Activated naive CD4-positive, alpha-beta T cell treated with anti-CD3 and anti-CD28 coated beads, Interleukin-2, amount 50 U/mL, for 24 hours (primary cell): ENCODE measurements around the gene GBP3.
"Not testable (repeated sequence)": the region's sequence is repeated elsewhere in the genome, so short reads cannot be mapped to it uniquely, and the experiment has no call there.

ENCODE experiments used
- H3K27ac Mint-ChIP-seq: one replicate; pipeline ENCODE4 v1.8.0; 2021; ENCODE audit warnings: mild to moderate bottlenecking, mixed read lengths
- H3K27me3 Mint-ChIP-seq: one replicate; pipeline ENCODE4 v1.8.0; 2021; ENCODE audit warnings: mixed read lengths
- H3K36me3 Mint-ChIP-seq: one replicate; pipeline ENCODE4 v1.8.0; 2021; ENCODE audit warnings: mixed read lengths
- H3K4me1 Mint-ChIP-seq: one replicate; pipeline ENCODE4 v1.8.0; 2021; ENCODE audit warnings: mixed read lengths
- H3K4me3 Mint-ChIP-seq: one replicate; pipeline ENCODE4 v1.8.0; 2021; ENCODE audit warnings: mild to moderate bottlenecking, mixed read lengths
- H3K9me3 Mint-ChIP-seq: one replicate; pipeline ENCODE4 v1.8.0; 2021; ENCODE audit warnings: mixed read lengths

GBP3 gene, protein sequence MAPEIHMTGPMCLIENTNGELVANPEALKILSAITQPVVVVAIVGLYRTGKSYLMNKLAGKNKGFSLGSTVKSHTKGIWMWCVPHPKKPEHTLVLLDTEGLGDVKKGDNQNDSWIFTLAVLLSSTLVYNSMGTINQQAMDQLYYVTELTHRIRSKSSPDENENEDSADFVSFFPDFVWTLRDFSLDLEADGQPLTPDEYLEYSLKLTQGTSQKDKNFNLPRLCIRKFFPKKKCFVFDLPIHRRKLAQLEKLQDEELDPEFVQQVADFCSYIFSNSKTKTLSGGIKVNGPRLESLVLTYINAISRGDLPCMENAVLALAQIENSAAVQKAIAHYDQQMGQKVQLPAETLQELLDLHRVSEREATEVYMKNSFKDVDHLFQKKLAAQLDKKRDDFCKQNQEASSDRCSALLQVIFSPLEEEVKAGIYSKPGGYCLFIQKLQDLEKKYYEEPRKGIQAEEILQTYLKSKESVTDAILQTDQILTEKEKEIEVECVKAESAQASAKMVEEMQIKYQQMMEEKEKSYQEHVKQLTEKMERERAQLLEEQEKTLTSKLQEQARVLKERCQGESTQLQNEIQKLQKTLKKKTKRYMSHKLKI

DNA sequence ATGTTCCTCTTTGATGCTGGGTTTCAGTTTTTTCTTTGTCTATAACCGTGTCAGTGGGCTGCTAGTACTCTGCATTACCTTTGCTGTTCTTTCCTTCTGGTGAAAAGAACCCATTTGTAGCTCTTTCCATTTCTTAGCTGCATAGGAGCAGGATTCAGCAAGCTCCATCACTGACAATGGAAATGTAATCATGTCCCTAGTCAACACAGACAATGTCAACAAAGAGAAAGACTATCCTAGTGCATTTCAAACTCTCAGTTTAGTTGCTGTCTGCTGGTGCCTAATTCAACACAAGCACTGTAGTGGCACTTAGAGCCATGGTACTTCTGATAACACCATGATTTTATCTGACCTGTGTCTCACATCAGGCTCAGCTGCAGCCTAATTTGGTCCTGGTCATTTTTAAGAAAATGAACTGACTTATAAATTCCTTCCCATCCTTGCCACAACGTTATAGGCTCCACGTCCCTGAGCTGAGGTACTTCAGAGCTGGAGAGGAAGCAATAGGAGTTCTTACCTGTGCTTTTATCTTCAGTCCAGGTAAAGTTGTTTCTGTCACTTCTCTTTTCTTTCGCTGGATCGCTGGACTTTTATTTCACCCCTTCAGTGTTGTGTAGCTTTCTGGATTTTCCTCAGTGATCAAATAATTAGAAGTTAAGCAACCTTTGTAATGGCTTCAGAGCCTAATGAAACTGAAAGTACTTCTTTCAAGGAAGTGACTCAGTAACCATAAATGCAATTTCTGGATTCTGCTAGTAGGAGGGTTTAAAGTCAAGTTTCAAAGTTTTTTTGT is at the start of gene GBP3:
Gene GBP3, minus strand, starts transcription at position 700 of the 793 bp plus-strand sequence. CDS start 2,145 bp downstream, outside the sequence.
- H3K9me3 Mint-ChIP-seq, result peaks cover 9% of the 10 kb centered on the region
- peaks cover 66% of the 10 kb centered on the region for H3K4me1 Mint-ChIP-seq

DNA sequence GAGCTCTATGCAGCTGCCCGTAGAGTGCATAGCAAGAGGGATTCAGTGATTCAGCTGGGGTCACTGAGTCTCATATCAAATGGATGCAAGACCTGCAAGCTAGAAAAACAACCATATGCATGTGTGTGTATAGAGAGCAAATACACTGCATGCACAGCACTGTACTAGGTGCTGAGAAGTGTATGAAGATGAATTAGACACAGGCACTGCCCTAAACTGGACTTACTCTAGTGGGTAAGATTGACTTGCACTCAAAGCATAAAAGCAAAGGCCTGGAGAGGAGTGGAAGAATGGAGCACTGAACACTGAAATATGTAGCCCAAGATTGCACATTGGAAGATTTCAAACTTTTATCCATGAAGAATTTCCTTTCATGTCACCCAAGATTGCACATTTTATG is 47.8 kb upstream of the GBP3 start:
- Mint-ChIP-seq H3K4me3 (peak overlapping the region; percentile 93), H3K4me1 (peaks cover 30% of the 10 kb centered on the region), H3K27me3 (no peaks in the 10 kb centered on the region), H3K27ac (peak overlapping the region; percentile 99), H3K36me3 (peaks cover 9% of the 10 kb centered on the region), H3K9me3 (peaks cover 5% of the 10 kb centered on the region)

More for the DNA sequence above, at the start of gene GBP3:
- H3K27me3 Mint-ChIP-seq, result no peaks in the 10 kb centered on the region
- peaks cover 26% of the 10 kb centered on the region for H3K36me3 Mint-ChIP-seq
- H3K27ac Mint-ChIP-seq, result peak within 1 kb of the TSS; percentile 98
- H3K4me3 Mint-ChIP-seq, result peak within 1 kb of the TSS; percentile 97

DNA sequence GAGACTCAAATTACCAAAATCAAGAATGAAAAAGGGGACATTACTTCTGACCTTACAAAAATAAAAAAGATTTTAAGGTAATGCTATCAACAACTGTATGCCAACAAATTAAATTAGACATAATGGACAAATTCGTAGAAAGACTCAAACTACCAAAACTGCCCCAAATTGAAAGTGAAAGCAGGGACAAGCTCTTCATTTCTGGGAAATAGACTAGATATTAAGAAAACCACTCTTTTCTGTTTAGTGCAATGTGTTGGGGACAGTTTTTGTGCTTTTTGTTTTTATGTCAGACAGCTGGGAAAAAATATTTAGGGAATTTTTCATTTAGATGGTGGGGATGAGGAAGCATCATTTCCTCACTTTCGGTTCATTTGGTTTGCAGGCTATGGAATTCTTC is 47.3 kb upstream of the GBP3 start:
- Mint-ChIP-seq H3K36me3 (peaks cover 9% of the 10 kb centered on the region), H3K9me3 (peaks cover 5% of the 10 kb centered on the region), H3K27ac (peak overlapping the region; percentile 99), H3K4me1 (peaks cover 35% of the 10 kb centered on the region), H3K27me3 (no peaks in the 10 kb centered on the region), H3K4me3 (peak overlapping the region; percentile 93)

DNA sequence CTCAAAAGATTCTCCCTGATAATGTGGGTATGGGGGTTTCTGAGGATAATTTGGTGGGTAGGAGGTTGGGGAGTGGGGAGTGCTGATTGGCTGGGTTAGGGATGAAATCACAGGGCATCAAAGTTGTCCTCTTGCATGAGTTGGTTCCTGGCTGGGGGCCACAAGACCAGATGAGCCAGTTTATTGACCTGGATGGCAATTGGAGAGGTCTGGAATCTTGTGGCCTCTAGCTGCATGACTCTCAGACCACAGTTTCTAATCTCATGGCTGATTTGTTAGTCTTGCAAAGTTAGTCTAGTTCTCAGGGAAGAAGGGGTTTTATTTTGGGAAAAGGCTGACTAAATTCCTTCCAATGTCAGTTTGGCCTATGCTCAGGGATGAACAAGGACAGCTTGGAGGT is 45.6 kb upstream of the GBP3 start:
- Mint-ChIP-seq H3K36me3 (peaks cover 10% of the 10 kb centered on the region), H3K9me3 (peaks cover 5% of the 10 kb centered on the region), H3K27ac (peak overlapping the region; percentile 9), H3K27me3 (no peaks in the 10 kb centered on the region), H3K4me3 (no peak overlapping the region), H3K4me1 (peaks cover 44% of the 10 kb centered on the region)

DNA sequence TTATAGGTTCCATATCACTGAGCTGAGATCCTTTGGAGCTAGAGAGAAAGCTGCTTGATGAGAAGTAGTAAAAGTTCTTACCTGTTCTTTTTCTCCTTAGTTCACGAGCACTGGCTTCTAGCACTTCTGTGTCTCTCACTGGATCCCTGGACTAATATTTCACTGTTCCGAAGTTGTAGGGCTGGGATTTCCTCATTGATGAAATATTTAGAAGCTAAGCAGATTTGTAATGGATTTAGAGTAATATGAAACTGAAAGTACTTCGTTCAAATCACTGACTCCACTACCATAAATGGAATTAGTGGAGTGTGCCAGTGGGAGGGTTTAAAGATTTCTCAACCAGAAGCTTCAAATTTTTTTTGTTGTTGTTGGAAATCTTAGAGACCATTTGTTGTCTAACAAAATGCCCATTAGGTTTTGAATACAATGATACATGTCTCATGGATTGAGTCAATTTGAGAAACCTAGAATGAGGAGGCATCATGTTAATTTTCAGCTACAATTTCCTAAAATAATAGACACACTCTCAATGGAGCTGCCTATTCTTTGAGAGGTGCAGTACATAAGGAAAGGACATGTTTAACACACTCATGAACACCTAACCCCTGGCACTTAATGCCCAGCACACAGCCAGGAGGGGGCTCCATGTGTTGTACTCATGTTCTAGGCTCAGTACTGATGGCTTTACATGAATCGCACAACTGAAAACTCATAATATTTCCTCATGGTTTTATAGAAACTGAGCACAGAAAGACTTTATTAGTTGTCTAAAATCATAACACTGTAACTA is 42.6 kb upstream of the GBP3 start, which contains the start of gene GBP1:
Gene GBP1, minus strand, starts transcription at position 130 of the 790 bp plus-strand sequence. CDS start 1,974 bp downstream, outside the sequence.
- H3K9me3 Mint-ChIP-seq, result no peaks in the 10 kb centered on the region
- H3K27ac Mint-ChIP-seq, result peak within 1 kb of the TSS; percentile 99
- H3K36me3 Mint-ChIP-seq, result peaks cover 34% of the 10 kb centered on the region
- peak within 1 kb of the TSS; percentile 94 for H3K4me3 Mint-ChIP-seq
- no peaks in the 10 kb centered on the region for H3K27me3 Mint-ChIP-seq
- H3K4me1 Mint-ChIP-seq, result peaks cover 68% of the 10 kb centered on the region

DNA sequence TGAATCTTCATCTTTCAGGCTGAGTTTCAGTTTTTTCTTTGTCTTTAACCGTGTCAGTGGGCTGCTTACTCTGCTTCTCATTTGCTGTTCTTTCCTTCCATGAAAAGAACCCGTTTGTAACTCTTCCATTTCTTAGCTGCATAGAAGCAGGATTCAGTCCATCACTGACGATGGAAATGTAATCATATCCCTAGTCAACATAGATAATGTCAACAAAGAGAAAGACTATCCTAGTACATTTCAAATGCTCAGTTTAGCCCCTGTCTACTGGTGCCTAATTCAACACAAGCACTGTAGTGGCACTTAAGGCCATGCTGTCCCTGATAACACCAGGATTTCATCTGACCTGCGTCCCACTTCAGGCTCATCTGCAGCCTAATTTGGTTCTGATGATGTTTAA is 42.0 kb upstream of the GBP3 start:
- Mint-ChIP-seq H3K9me3 (no peaks in the 10 kb centered on the region), H3K4me1 (peaks cover 65% of the 10 kb centered on the region), H3K27ac (peak overlapping the region; percentile 99), H3K4me3 (peak overlapping the region; percentile 94), H3K27me3 (no peaks in the 10 kb centered on the region), H3K36me3 (peaks cover 36% of the 10 kb centered on the region)

DNA sequence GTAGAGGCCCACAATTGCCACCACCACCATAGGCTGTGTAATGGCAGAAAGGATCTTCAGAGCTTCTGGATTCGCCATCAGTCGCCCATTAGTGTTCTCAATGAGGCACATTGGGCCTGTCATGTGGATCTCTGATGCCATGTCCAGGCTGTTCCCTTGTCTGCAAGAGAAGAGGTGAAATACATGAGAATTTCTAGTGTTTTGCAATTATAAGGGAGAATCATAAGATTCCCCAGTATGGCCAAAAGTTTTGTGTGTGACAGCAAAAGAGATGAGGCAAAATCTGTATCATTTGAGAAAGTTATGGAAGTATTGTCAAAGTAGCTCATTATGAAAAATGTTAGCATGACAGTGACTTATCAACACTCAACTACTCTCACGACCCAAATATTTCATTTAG is 40.4 kb upstream of the GBP3 start:
- Mint-ChIP-seq H3K9me3 (no peaks in the 10 kb centered on the region), H3K4me1 (peaks cover 57% of the 10 kb centered on the region), H3K4me3 (peak overlapping the region; percentile 94), H3K27ac (peak overlapping the region; percentile 99), H3K36me3 (peaks cover 39% of the 10 kb centered on the region), H3K27me3 (no peaks in the 10 kb centered on the region)

DNA sequence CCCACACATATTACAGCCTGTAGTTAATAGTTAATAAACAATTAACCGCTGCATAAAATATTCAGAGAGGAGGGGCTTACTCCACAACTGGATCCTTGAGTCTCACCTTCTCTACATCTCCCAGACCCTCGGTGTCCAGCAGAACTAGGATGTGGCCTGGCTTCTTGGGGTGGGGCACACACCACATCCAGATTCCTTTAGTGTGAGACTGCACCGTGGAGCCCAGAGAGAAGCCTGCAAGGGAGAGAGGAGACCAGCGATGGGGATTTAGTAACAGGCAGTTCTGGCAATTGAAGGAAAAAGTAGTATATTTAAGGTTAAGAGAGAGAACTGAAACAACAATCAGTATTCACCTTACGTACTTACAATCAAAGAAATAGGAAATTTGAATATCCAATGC is 37.4 kb upstream of the GBP3 start:
- Mint-ChIP-seq H3K27ac (peak overlapping the region; percentile 33), H3K4me3 (peak overlapping the region; percentile 94), H3K36me3 (peaks cover 46% of the 10 kb centered on the region), H3K27me3 (no peaks in the 10 kb centered on the region), H3K4me1 (peaks cover 48% of the 10 kb centered on the region), H3K9me3 (no peaks in the 10 kb centered on the region)

DNA sequence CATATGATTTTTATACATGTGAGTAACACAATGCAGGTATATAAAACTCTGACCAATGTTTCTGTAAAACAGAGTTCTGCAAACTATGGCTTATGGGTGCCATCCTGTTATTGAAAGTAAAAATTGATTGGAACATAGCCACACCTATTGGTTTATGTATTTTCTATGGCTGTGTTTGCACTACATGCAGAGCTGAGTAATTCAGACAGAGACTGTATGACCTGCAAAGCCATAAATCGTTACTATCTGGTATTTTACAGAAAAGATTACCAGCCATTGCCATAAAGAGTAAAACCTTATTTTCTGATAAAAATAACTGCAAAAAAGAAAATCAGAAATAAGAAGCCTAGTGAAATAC is 29.3 kb upstream of the GBP3 start:
- Mint-ChIP-seq H3K27me3 (no peaks in the 10 kb centered on the region), H3K27ac (no peak overlapping the region), H3K4me1 (peaks cover 8% of the 10 kb centered on the region), H3K9me3 (no peaks in the 10 kb centered on the region), H3K4me3 (no peak overlapping the region), H3K36me3 (peaks cover 31% of the 10 kb centered on the region)

DNA sequence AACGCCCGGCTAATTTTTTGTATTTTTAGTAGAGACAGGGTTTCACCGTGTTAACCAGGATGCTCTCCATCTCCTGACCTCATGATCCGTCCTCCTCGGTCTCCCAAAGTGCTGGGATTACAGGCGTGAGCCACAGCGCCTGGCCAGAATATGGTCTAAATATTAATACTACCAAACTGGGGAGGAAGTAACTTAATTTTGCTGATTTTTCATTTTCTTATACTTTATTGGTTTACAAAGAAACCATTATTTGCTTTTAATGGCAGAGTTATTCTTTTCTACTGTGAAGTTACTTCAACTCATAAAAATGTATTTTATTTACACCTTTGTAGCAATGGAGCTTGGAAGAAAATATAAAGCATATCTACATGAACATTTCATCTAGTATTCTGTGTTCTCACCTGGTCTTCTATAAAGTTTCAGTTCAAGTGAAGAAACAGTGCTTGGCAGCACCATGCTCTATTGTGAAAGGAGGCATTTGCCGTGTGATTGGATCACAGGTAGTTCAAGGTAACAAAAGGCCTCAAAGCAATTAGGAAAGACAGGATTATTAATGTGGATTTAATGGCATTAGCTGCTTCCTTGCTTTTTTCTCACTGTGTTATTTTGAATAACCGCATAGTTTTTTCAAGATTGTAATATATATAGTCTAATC is 28.8 kb upstream of the GBP3 start:
- Mint-ChIP-seq H3K9me3 (no peaks in the 10 kb centered on the region), H3K27ac (no peak overlapping the region), H3K36me3 (peaks cover 27% of the 10 kb centered on the region), H3K4me1 (peaks cover 8% of the 10 kb centered on the region), H3K27me3 (no peaks in the 10 kb centered on the region), H3K4me3 (no peak overlapping the region)

DNA sequence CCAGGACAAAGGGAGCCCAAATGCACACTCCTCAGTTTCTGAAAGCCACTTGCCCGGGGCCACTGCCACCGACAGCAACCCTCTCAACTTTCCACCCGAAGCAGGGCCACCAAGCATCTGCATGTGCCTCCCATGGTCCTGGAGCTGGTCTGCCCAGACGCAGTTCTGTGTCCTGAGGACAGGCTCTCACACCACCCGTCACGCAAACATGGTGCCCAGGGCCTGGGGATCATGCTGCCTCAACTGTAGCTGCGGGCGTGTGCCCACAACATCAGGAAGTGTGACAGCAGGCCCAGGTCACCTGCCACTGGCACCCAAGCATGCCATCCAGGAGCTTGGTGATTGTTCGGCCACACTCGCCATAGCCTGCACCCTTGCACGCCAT is 28.0 kb upstream of the GBP3 start:
- Mint-ChIP-seq H3K4me3 (no peak overlapping the region), H3K4me1 (peaks cover 8% of the 10 kb centered on the region), H3K9me3 (no peaks in the 10 kb centered on the region), H3K27ac (no peak overlapping the region), H3K27me3 (no peaks in the 10 kb centered on the region), H3K36me3 (peaks cover 25% of the 10 kb centered on the region)

DNA sequence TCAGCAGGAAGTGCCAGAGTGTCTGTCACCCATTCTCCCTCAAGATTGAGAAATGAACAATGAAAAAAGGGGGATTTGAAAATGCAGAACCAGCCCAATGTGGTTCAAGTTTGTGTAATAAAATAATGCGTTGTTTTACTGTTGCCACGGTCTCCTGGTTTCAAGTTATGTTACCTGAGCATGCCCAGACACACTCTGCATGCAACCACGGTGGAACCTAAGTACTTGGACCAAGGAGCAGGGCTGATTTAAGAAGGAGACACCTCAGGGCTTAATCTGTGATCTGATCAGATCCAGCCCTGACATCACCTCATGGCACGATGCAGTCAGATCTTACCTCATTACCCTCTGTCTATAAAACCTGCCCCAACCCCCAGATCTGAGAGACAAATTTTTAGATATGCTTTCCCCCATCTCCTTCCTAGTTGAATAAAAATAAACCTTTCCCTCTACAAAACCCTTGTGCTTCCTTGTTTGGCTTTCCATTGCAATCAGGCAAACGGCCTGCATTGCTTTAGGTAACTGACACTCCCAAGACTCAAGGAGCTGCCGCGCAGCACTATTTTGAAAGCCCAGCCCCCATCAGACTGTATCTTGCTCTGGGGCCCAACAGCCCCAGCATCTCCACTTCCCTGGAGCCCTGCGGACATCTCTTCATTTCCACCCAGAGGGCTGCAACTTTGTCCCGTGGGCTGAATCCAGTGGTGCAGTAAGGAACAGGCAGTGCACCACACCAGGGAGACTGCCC is 27.4 kb upstream of the GBP3 start:
- H3K9me3 Mint-ChIP-seq, H3K4me1 Mint-ChIP-seq, H3K27me3 Mint-ChIP-seq, H3K4me3 Mint-ChIP-seq: not testable (repeated sequence)
- H3K36me3 Mint-ChIP-seq, result peaks cover 25% of the 10 kb centered on the region
- peak overlapping the region; percentile 75 for H3K27ac Mint-ChIP-seq

DNA sequence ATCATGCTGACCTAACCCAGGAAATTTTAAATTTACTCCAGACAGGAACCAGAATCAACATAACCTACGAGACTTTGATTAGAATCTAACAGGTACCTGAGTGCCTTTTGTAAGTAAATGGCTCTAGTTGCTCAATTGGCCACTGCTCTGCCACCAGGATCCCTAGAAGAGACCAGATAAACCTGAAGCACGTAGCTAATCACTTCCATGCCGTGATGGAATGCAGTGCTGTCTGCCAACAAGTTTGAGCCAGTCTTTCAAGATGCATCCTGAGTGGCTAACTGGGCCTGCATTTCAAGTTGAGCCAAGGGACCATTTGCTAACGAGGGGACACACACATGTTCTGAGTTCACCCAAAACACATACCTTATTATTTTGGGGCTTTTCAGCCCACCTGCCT is 26.5 kb upstream of the GBP3 start:
- H3K27ac Mint-ChIP-seq, H3K9me3 Mint-ChIP-seq, H3K4me3 Mint-ChIP-seq, H3K27me3 Mint-ChIP-seq: not testable (repeated sequence)
- peaks cover 24% of the 10 kb centered on the region for H3K36me3 Mint-ChIP-seq
- H3K4me1 Mint-ChIP-seq, result peaks cover 12% of the 10 kb centered on the region

DNA sequence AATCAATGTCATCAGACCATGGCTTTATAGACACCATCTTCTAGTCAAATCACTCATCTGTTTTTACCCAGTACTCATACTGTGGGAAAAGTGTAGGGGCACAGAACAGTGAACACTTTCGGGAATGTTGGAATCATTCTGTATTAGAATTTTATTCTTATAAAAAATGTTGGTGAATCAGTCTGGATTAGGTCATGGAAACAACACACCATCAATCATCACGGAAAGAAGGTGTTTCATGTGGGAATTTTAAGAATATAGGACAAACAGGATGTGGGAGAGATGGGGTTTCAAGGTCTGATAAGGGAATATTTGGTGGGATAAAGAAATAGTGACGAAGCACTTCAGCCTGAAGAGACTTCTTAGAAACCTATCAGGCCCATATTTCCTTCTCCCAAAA is 25.1 kb upstream of the GBP3 start:
- Mint-ChIP-seq H3K9me3 (no peaks in the 10 kb centered on the region), H3K36me3 (peaks cover 22% of the 10 kb centered on the region), H3K27ac (peak overlapping the region; percentile 6), H3K4me3 (no peak overlapping the region), H3K27me3 (no peaks in the 10 kb centered on the region), H3K4me1 (peaks cover 15% of the 10 kb centered on the region)
